Gastroesophageal sphincter (tissue), 3 donors: ENCODE measurements around the gene CUX1.

Experiments
- EP300 ChIP-seq: sonication (generic); formaldehyde crosslinking; IDR thresholded peaks from one replicate; pipeline ENCODE4 v1.6.1; 2017; ENCODE audit warnings: antibody characterized with exemption, mild to moderate bottlenecking
- POLR2A ChIP-seq, 2 donors: fragments of 450-650 bp; IDR thresholded peaks; one replicate each; pipeline ENCODE4 v1.6.1; 2017; ENCODE audit warnings: antibody characterized with exemption in 2 of 2, mild to moderate bottlenecking in 2 of 2, moderate library complexity in 1 of 2
- POLR2AphosphoS5 ChIP-seq: sonication (generic); formaldehyde crosslinking; IDR thresholded peaks from one replicate; pipeline ENCODE4 v1.6.1; 2017; ENCODE audit warnings: antibody characterized with exemption
- TF ChIP-seq, protein P1 (sequence below), 4 experiments: fragments of 200-600 bp in 2 of 4; fragments of 450-650 bp in 2 of 4; sonication (generic) in 1 of 4; IDR thresholded peaks; one replicate each; pipeline ENCODE4 v1.5.1; 2017 to 2019; ENCODE audit warnings: antibody characterized with exemption in 4 of 4, mild to moderate bottlenecking in 2 of 4, moderate library complexity in 2 of 4

DNA sequence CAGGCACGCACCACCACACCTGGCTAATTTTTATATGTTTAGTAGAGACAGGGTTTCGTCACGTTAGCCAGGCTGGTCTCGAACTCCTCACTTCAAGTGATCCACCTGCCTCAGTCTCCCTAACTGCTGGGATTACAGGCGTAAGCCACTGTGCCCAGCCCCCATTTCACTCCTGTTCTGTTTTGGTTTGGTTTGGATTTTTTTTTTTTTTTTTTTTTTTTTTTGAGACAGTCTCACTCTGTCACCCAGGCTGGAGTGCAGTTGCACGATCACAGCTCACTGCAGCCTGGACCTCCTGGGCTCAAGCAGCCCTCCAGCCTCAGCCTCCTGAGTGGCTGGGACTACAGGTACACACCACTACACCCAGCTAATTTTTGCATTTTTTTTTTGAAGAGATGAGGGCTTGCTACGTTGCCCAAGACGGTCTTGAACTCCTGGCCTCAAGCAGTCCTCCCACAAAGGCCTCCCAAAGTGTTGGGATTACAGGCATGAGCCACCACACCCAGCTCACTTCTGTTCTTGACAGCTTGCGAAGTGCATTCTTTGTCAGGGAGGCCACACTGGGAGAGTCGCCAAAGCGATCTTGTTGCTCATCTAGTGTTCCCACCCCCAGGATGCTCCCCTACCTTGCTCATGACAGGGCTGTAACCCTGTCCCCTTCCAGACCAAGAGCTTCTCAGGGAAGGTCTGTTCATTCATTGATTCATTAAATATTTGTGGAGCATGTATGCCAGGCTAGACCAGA is 229.1 kb downstream of the CUX1 start:
- TF ChIP-seq, protein P1, sequence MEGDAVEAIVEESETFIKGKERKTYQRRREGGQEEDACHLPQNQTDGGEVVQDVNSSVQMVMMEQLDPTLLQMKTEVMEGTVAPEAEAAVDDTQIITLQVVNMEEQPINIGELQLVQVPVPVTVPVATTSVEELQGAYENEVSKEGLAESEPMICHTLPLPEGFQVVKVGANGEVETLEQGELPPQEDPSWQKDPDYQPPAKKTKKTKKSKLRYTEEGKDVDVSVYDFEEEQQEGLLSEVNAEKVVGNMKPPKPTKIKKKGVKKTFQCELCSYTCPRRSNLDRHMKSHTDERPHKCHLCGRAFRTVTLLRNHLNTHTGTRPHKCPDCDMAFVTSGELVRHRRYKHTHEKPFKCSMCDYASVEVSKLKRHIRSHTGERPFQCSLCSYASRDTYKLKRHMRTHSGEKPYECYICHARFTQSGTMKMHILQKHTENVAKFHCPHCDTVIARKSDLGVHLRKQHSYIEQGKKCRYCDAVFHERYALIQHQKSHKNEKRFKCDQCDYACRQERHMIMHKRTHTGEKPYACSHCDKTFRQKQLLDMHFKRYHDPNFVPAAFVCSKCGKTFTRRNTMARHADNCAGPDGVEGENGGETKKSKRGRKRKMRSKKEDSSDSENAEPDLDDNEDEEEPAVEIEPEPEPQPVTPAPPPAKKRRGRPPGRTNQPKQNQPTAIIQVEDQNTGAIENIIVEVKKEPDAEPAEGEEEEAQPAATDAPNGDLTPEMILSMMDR (IDR thresholded peaks at IDR 0.05), result no peak
- TF ChIP-seq POLR2A (IDR thresholded peaks at IDR 0.05) (no peak), POLR2AphosphoS5 (no peak), EP300 (no peak)
